Fibroblast of skin of left biceps (primary cell): ENCODE results near the gene RHOF.
"Not testable (repeated sequence)": the region's sequence is repeated elsewhere in the genome, so short reads cannot be mapped to it uniquely, and the experiment has no call there.

Experiments used
- DNase-seq, 2 experiments: peaks; one replicate each; pipeline ENCODE4 v3.0.0-alpha.2; 2013; ENCODE audit warnings: low read depth in 2 of 2

RHOF gene

DNA sequence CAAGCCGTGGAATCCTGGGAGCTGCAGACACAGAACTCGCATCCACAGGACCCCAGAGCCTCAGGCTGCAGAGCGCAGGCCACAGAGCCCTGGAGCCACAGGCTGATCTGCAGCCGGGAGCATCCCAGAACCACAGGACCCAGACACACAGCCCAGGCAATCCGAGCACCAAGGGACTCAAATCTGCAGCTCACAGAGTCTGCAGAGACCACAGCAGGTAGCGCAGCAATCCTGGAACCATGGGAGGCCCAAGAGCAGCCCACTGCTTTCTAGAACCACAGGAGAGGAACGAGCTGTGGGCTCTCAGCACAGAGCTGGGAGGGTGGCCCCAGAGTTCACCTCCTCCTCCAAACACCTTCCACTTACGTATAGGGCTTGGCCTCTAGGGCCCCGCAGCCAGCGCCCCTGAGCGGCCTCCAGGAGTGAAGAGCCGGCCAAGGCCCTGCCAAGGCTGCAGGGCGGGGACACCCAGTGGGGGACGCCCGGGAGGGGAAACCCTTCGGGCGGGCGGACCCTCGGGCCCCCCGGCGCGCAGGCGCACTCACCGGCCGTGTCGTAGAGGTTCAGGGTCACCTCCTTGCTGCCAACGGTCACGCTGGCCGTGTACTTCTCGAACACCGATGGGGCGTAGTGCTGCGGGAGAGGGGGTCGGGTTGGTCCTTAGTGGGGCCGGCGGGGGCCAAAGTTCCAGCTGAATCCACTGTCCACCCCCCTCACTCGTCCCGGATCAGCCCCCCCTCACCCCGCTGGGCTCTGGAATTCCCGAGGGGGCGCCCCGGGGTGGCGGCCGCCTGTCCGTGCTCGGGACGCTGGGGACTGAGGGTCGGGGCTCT, 665 bp downstream of the RHOF start:
- DNase-seq: no peak

DNA sequence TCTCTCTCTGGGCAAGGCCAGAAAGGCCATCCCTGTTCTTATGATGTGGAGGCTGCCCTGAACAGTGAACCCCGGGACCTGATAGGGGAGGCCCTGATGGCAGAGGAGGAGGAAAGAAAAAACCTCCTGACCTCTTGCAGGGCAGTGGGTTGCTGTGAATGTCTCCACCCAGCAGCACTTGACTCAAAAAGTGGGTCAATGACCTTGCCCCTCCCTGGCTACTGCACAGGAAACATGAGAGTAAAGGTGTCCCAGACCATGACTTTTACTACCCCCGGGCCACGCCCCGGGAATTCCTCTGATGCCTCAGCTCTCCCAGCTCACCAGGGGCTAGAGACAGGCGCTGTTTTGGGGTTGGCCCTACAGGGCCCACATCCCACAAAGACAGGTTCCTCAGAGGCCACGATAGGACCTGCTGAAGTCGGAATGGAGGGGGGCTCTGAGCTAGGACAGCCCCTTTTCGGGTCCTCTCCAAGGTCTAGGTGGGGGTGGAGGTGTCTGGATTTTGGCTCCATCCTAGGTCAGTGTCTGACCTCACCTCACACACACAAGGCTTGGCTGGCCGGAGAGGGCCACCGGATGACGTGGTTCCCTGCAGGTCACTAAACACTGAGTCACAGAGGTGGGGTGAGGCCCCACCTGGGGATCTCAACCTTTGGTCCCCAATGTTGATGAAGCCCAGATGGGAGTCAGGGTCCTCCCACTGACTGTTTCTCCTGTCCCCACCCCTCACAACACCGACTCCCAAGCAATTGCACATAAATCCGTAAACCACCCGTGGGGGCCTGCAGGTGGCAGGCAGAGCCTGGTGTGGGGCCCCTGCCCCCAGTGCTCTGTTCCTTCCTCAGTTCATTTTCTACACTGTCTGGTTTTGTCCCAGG, 1.6 kb downstream of the RHOF start:
- no peak for DNase-seq

DNA sequence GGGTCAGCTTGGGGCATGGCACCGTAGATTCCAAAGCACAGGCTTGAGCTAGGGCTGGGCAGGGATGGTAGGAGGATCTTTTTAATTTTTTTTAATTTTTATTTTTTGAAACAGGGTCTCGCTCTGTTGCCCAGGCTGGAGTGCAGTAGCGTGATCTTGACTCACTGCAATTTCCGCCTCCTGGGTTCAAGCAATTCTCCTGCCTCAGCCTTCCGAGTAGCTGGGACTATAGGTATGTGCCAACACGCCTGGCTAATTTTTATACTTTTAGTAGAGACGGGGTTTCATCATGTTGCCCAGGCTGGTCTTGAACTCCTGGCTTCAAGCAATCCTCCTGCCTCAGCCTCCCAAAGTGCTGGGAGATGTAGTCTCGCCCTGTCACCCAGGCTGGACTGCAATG, 2.7 kb downstream of the RHOF start:
- not testable (repeated sequence) for DNase-seq

DNA sequence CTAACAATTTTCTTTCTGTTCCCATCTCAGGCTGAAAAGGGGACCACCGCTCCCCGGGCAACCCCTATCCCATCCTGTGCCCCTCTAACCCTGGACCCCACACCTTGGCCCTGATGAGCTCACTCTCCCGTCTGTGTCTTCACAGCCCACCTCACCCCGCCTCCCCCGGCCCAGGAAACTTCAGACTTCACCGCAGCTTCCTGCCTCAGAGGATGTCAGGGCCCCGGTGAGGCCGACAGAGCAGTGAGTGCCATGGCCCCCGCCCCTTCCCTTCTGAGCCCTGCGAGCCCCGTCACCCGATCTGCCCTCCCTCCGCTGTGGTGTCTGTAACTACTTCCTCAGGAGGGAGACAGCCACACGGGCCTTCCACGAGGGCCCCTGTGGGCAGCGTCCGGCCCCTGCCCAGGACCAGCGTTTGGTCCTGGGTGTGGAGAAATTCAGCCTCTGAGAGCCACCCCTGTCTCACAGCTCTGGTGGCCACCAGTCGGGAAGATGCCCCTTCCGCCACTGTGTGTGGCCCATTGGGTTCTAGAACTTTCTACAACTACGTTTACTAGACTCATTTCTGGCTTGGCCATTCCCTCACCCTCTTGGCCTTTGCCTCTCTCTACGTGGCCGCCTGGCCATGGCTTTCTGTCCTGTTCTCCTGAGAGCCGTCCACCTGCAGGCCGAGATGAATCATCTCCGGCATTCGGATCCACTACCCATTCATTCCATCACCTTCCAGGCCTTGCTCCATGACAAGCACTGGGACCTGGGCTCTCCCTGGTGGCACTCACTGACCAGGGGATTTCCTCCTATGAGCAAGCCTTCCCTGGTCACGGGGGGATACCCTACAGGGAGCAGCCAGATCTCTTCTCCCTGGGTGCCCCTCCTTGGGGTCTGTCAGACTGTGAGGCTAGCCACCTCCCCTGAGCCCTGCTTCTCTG, 3.4 kb downstream of the RHOF start:
- DNase-seq: no peak

DNA sequence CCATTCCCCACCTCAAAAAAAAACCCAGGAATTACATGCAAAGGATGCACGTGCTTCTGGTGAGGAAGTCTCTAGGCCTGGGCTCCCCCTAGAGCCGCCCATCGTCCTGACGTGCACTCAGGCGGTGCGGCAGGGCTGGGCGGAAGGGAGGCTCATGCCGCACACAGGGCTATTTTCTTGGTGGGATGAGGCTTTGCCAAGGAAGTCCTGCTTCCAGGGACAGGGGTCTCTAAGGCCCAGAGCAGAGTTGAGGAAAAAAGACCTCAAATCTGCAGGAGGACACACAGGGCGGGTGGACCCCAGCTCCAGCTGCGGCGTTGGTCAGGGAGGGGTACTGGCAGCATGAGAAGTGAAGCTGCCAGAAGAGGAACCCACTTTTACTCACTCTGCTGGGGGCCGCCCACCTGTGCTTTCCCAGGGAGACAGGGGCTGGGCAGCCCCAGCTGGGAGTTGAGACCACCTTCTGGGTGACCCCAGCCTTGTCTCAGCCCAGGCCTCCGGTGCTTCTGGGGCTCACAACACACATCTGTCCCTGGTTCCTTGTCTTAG, 4.2 kb downstream of the RHOF start:
- no peak for DNase-seq

DNA sequence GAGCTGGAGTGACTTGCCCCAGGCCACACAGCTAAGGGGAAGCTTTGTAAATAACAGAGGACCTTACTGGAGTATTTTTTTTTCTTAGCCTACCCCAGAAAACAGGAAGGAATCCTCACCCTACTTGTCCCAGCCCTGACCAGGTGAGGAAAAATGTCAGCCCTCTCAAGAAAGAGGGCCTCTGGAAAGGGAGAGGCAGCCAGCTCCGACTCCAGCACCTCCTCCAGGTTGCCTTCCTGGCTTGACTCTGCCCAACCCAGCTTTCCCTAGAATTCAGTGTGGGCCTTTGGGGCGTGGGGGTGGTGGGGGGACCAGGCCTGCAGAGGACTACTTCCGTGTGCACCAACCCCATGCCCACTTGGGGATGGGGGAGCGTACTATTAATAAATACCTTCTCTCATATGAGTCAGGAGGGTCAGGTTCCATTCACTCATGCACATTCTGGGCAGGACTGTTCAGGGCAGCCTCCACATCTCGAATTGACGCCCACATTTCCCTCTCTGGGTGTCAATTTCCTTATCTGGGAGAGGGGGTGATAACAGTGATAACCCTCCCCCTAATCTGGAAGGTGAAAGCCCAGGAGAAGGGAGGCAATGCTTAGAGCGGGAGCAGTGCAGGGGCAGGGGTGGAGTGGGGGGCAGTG, 5.2 kb downstream of the RHOF start:
- DNase-seq: no peak

DNA sequence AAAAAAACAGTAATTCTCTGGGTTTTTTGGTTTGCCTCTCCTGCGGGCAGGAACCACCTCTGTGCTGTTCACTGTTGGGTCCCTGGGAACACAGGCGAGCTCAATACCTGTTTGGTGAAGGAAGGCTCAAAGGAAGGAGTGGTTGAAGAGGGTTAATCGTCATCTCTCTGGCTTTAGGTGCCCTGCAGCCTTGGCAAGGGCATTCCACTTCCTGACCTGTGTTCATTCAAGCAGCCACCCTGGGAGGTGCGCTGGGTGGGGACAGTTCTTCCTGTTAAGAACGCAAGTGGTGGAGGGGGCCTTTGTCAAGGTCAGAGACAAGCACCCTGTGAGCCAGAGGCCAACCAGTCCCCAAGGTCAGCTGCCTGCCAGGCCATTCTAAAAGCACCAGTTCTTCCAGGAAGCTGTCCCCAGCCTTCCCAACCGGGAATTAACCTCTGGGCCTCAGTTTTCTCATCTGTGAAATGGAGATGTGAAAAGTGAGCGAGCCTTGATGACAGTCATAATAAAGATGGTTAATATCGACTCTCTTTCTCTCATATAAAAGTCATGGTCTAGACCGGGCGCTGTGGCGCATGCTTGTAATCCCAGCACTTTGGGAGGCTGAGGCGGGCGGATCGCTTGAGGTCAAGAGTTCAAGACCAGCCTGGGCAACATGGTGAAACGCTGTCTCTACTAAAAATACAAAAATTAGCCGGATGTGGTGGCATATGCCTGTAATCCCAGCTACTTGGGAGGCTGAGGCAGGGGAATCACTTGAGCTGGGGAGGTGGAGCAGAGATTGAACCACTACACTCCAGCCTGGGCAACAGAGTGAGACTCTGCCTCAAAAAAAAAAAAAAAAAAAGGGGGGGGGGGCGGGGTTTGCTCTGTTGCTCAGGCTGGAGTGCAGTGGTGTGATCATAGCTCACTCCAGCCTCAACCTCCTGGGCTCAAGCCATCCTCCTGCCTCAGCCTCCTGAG, 6.1 kb downstream of the RHOF start:
- DNase-seq: no peak

DNA sequence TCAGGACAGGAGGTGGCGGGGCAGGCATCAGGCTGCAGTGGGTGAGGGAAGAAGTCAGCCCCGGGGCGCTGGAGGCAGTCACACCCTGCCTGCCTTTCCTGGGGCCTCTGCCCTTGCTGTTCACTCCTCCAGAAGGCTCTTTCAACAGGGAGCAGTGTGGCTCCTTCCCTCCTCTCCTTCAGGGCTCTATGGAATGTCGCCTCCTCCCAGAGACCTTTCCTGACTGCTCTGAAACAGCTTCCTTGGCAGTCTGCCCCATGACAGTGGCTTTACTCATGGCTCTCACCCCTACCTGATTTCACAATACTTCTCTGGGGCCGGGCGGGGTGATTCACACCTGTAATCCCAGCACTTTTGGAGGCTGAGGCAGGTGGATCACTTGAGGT, 7.1 kb downstream of the RHOF start:
- peak; percentile 77 to 81 for DNase-seq

DNA sequence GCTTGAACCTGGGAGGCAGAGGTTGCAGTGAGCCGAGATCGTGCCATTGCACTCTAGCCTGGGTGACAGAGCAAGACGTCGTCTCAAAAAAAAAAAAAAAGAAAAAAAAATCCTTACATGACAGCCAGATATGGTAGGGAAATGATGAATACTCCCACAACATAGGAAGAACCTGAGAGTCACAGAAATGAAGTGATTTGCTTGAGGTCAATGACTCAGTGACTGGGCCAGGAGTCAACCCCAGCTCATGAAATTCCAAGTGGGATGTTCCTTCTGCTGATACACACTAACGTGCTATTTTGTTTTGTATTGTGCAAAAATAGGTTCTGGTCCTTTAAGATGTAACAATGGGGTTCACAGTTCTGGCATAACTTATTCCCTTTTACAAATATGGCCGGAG, 9.0 kb downstream of the RHOF start:
- DNase-seq: no peak

DNA sequence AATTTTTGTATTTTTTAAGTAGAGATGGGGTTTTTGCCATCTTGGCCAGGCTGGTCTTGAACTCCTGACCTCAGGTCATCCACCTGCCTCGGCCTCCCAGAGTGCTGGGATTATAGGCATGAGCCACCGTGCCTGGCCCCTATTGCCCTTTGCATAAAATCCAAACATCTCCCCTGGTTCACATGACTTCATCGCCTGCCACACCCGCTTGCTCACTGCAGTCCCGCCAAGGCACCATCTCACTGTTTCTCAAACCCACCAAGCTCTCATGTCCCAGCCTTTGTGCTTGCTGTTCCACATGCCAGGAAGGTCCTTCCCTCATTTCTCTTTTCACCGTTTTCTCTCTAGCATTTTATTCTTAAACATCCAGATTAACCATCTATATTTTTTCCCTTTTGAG, 9.7 kb downstream of the RHOF start:
- no peak for DNase-seq

DNA sequence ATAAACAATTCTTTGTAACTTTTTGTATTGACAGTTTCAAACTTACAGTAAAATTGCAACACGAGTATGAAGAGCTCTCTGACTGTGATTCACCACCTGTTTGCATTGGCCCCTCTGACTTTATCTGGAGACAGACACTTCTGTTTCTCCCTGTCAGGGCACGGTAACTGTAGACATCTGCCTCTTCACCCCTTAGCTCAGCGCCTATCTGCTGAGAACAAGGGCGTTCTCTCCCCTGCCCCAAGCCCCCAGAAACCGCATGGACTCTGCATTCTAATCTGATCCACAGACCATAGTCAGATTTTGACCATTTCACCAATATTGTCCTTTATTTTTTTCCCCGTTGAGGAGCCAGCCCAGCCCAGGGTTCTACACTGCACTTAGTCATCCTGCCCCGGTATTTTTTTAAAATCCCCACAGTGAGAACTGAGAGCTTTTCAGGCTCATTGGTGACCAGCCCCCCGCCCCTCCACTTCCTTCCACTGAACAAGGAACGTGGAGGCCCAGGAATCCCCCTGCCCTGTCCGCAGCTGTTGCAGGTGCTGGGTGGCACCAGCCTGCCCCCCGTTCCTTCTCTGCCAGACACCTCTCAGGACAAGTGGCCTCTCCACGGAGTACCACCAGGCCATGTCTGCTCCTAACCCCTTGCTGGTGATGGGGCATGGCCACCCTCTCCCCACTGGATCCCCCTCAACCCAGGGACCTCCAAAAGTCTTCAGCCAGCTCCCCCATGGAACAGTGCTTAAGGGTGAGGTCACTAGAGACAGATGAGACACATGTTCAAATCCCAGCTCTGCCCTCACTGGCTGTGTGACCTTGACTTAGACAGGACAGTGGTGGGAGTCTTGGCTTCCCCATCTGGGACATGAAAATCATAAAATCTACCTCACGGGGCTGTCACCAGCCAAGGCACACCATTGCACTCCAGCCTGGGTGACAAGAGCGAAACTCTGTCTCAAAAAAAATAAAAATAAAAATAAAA, 11.2 kb downstream of the RHOF start:
- no peak for DNase-seq

DNA sequence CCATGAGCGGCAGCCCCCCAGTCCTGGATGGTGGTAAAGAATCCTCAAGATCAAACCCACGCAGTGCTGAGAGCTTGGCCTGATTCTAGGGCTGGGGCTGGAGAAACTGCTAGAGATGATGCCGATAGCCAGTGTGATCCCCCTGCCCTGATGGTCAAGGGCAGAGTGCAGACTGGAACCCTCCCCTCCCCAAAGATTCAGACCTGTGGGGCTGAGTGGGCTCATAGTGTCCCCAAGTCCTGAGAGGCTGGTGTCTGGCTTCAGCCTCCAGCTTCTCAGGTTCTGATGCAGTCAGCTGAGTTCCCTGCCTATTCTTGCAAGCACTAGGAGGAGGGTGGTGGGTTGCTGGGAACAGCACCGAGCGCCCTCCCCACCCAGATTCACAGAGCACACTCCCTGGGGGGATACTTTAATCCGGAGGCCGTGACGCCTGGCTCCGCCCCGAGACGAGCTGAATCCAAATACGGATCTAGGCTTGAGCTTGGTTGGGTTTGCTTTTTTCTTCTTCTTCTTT, 11.9 kb downstream of the RHOF start:
- no peak for DNase-seq

DNA sequence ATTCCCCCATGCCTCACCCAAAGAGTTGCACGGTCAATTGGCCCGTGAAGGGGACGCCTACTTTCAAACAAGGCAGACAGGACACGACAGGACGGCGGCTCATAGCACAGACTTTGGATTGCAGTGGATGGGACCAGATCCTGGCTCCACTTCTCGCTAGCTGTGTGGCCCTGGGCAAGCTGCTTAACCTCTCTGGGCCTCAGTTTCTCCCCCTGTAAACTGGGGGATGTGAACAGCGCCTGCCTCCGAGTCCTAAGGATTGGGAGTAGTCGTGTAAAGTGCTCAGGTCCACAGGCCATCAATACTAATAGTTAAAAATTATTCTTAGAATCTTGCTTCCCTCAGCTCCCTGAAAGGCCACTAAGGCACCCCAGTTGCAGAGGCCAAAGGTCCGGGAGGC, 13.1 kb downstream of the RHOF start:
- no peak for DNase-seq

DNA sequence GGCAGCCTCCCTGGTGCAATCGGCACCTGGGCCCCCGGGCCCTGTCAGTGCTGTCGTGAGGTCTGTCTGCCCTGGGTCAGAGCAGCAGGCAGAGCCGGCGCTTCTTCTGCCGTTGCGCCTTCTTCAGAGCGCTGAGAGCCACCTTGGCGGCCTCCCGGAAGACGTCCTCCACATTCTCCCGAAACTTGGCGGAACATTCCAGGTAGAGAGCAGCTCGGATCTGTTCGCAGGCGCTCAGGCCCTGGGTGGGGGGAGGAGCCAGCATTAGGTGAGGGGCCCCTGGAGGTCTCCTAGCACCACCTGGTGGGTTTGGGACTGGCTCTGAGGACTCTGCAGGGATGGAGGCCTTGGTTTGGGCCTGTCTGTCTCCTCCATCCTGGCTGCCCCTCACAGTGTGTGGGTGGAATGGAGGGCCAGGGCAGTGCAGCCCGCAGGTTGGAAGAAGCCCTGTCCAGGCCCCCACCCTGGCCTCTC, 14.0 kb downstream of the RHOF start:
- no peak for DNase-seq

DNA sequence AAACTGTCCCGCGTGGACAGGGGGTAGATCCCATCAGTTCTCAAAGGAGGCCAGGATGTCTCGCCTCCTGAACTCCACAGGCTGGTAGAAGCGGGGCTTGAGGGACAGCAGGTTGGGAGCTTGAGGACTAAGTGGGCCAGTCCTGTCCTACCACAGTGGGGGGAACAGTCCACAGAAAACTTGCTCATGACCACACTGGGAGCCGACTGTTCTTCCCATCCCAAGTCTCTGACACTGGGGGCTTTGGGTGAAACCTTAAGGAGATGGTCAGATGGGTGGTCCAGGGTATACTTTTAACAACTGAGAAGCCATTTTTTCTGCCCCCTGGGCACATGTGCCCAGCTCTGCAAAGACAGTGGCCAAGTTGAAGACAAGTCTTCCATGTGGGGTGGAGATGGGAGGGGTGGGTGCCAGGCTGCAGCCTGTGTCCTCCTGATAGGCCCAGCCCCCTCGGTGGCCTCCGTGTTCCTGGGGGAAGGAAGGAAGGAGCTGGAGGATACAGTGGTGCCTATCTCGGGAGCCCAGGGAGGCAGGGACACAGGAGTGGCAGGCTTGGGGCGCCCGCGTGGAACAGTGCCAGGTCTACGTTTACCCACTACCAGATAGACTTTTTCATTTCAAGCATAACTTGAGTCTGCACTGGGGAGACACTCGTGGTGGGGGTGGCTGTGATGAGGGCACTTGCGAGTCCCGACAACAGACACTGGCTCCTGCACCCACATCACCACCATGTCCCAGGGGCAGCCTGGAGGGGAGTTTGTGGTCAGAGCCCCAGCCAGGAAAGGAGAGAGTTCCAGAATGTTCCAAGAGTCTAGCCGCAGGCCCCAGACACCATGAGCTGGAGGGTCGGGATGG, 14.7 kb downstream of the RHOF start:
- no peak for DNase-seq

DNA sequence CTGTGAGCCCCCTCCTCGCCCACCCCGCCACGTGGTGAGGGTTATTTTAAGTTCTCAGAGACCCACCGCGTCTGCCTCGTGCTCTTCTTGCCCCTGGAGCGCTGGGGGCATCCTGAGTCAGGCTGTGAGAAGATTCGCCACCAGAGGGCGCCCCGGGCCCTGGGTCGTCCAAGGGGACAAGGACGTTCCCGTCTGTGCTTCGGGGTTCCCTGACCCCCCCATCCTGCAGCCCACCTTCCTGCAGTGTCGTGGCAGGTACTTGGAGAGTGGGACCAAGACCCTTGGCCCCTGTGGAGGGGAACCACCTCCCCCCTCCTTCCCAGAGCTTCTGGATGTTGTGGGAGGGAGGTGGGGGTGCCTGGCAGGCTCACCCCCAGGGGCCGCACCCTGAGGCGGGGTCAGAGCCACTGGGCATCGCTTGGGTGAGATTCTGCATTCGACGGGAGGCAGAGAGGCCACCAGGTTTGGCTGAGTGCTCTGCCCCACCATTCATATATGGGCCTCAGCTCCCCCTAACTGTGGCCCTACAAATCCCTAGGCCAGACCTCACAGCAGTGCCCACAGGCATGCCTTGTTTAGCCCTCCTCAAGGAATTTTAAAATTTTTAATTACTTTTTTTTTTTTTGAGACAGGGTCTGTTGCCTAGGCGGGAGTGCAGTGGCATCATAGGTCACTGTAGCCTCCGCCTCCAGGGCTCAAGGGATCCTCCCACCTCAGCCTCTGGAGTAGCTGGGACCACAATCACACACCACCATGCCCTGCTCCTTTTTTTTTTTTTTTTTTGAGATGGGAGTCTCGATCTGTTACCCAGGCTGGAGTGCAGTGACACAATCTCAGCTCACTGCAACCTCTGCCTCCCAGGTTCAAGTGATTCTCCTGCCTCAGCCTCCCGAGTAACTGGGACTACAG, 17.0 kb downstream of the RHOF start:
- no peak for DNase-seq
